HEK293 (cell line): Measurements from ENCODE around the gene IL17REL.

ENCODE experiments used
- FEZF1 ChIP-seq: fragments of 450-650 bp; formaldehyde crosslinking; IDR thresholded peaks from 2 replicates; pipeline ENCODE4 v1.5.1; 2016; ENCODE audit warnings: missing biosample characterization, missing genetic modification characterization
- HOXC10 ChIP-seq: sonication (generic); formaldehyde crosslinking; IDR thresholded peaks from 2 replicates; pipeline ENCODE4 v1.8.1; 2023; ENCODE audit warnings: mild to moderate bottlenecking, missing genetic modification reagents
- ZBTB20 ChIP-seq: fragments of 450-650 bp; formaldehyde crosslinking; IDR thresholded peaks from 2 replicates; pipeline ENCODE4 v1.5.1; 2016; ENCODE audit warnings: missing biosample characterization, missing genetic modification characterization
- ZEB2 ChIP-seq: fragments of 450-650 bp; formaldehyde crosslinking; IDR thresholded peaks from 2 replicates; pipeline ENCODE4 v1.5.1; 2016; ENCODE audit warnings: missing biosample characterization, missing genetic modification characterization
- ZFHX2 ChIP-seq: fragments of 450-650 bp; formaldehyde crosslinking; conservative IDR thresholded peaks from 2 replicates; pipeline ENCODE4 v1.5.1; 2016; ENCODE audit warnings: missing biosample characterization, missing genetic modification characterization
- ZFP41 ChIP-seq: fragments of 450-650 bp; formaldehyde crosslinking; IDR thresholded peaks from 2 replicates; pipeline ENCODE4 v1.5.1; 2016; ENCODE audit warnings: missing biosample characterization, missing genetic modification characterization, borderline replicate concordance
- ZNF10 ChIP-seq: fragments of 450-650 bp; formaldehyde crosslinking; IDR thresholded peaks from 2 replicates; pipeline ENCODE4 v1.5.1; 2017; ENCODE audit warnings: missing biosample characterization, missing genetic modification characterization
- ZNF138 ChIP-seq: fragments of 450-650 bp; formaldehyde crosslinking; IDR thresholded peaks from 2 replicates; pipeline ENCODE4 v1.5.1; 2016; ENCODE audit warnings: missing biosample characterization, missing genetic modification characterization, borderline replicate concordance
- ZNF140 ChIP-seq: fragments of 450-650 bp; formaldehyde crosslinking; IDR thresholded peaks from 2 replicates; pipeline ENCODE4 v1.5.1; 2016; ENCODE audit warnings: missing biosample characterization, missing genetic modification characterization
- ZNF155 ChIP-seq: fragments of 450-650 bp; formaldehyde crosslinking; IDR thresholded peaks from 2 replicates; pipeline ENCODE4 v1.5.1; 2016; ENCODE audit warnings: missing biosample characterization, missing genetic modification characterization
- ZNF174 ChIP-seq: fragments of 450-650 bp; formaldehyde crosslinking; IDR thresholded peaks from 2 replicates; pipeline ENCODE4 v1.5.0; 2017; ENCODE audit warnings: missing biosample characterization, mild to moderate bottlenecking, missing genetic modification characterization
- ZNF184 ChIP-seq: fragments of 450-650 bp; IDR thresholded peaks from 2 replicates; pipeline ENCODE4 v1.5.1; 2018; ENCODE audit warnings: missing biosample characterization, mild to moderate bottlenecking, missing genetic modification characterization
- ZNF214 ChIP-seq: fragments of 450-650 bp; formaldehyde crosslinking; IDR thresholded peaks from 2 replicates; pipeline ENCODE4 v1.5.1; 2017; ENCODE audit warnings: missing biosample characterization, mild to moderate bottlenecking, missing genetic modification characterization, borderline replicate concordance
- ZNF24 ChIP-seq: fragments of 450-650 bp; formaldehyde crosslinking; IDR thresholded peaks from 2 replicates; pipeline ENCODE4 v1.5.1; 2016; ENCODE audit warnings: missing biosample characterization, missing genetic modification characterization
- ZNF248 ChIP-seq: fragments of 450-650 bp; formaldehyde crosslinking; IDR thresholded peaks from 2 replicates; pipeline ENCODE4 v1.5.1; 2017; ENCODE audit warnings: missing biosample characterization, missing genetic modification characterization
- ZNF426 ChIP-seq: fragments of 450-650 bp; formaldehyde crosslinking; IDR thresholded peaks from 2 replicates; pipeline ENCODE4 v1.5.1; 2017; ENCODE audit warnings: missing biosample characterization, missing genetic modification characterization, mild to moderate bottlenecking, inconsistent platforms, moderate library complexity
- ZNF433 ChIP-seq: fragments of 450-650 bp; formaldehyde crosslinking; IDR thresholded peaks from 2 replicates; pipeline ENCODE4 v1.5.1; 2016; ENCODE audit warnings: missing biosample characterization, missing genetic modification characterization, low read depth
- ZNF473 ChIP-seq: fragments of 450-650 bp; formaldehyde crosslinking; IDR thresholded peaks from 2 replicates; pipeline ENCODE4 v1.5.1; 2017; ENCODE audit warnings: missing biosample characterization, missing genetic modification characterization
- ZNF510 ChIP-seq: fragments of 450-650 bp; formaldehyde crosslinking; IDR thresholded peaks from 2 replicates; pipeline ENCODE4 v1.5.1; 2018; ENCODE audit warnings: mild to moderate bottlenecking, missing genetic modification characterization, missing biosample characterization; ENCODE audit not compliant: insufficient replicate concordance
- ZNF521 ChIP-seq: fragments of 450-650 bp; formaldehyde crosslinking; IDR thresholded peaks from 2 replicates; pipeline ENCODE4 v1.5.1; 2017; ENCODE audit warnings: missing biosample characterization, mild to moderate bottlenecking, missing genetic modification characterization
- ZNF571 ChIP-seq: fragments of 450-650 bp; formaldehyde crosslinking; IDR thresholded peaks from 2 replicates; pipeline ENCODE4 v1.5.0; 2017; ENCODE audit warnings: missing biosample characterization, missing genetic modification characterization
- ZNF626 ChIP-seq: fragments of 450-650 bp; sonication (Bioruptor Pico); formaldehyde crosslinking; IDR thresholded peaks from 2 replicates; pipeline ENCODE4 v1.5.1; 2018; ENCODE audit warnings: missing biosample characterization, missing genetic modification characterization, inconsistent platforms
- ZNF658 ChIP-seq: fragments of 450-650 bp; formaldehyde crosslinking; IDR thresholded peaks from 2 replicates; pipeline ENCODE4; 2016; ENCODE audit warnings: missing biosample characterization, missing genetic modification characterization
- ZNF707 ChIP-seq: fragments of 450-650 bp; formaldehyde crosslinking; IDR thresholded peaks from 2 replicates; pipeline ENCODE4 v1.5.1; 2016; ENCODE audit warnings: missing biosample characterization, missing genetic modification characterization
- ZNF768 ChIP-seq: fragments of 450-650 bp; formaldehyde crosslinking; IDR thresholded peaks from 2 replicates; pipeline ENCODE4 v1.5.1; 2018; ENCODE audit warnings: missing biosample characterization, mild to moderate bottlenecking, missing genetic modification characterization
- ZSCAN16 ChIP-seq: fragments of 450-650 bp; formaldehyde crosslinking; IDR thresholded peaks from 2 replicates; pipeline ENCODE4 v1.5.1; 2016; ENCODE audit warnings: missing biosample characterization, missing genetic modification characterization
- TF ChIP-seq, protein P1 (sequence below): fragments of 450-650 bp; formaldehyde crosslinking; IDR thresholded peaks from 2 replicates; pipeline ENCODE4 v1.5.1; 2017; ENCODE audit warnings: missing biosample characterization, missing genetic modification characterization
- TF ChIP-seq, protein P2 (sequence below): fragments of 450-650 bp; formaldehyde crosslinking; IDR thresholded peaks from 2 replicates; pipeline ENCODE4 v1.5.1; 2016; ENCODE audit warnings: missing biosample characterization, missing genetic modification characterization
- TF ChIP-seq, protein P3 (sequence below): fragments of 450-650 bp; formaldehyde crosslinking; IDR thresholded peaks from 2 replicates; pipeline ENCODE4; 2016; ENCODE audit warnings: missing biosample characterization, missing genetic modification characterization
- TF ChIP-seq, protein P4 (sequence below): fragments of 450-650 bp; formaldehyde crosslinking; IDR thresholded peaks from 2 replicates; pipeline ENCODE4 v1.5.0; 2017; ENCODE audit warnings: missing biosample characterization, missing genetic modification characterization, borderline replicate concordance
- TF ChIP-seq, protein P5 (sequence below): fragments of 450-650 bp; formaldehyde crosslinking; IDR thresholded peaks from 2 replicates; pipeline ENCODE4 v1.5.1; 2016; ENCODE audit warnings: missing biosample characterization, missing genetic modification characterization
- TF ChIP-seq, protein P6 (sequence below): fragments of 450-650 bp; formaldehyde crosslinking; IDR thresholded peaks from 2 replicates; pipeline ENCODE4 v1.5.1; 2016; ENCODE audit warnings: missing biosample characterization, missing genetic modification characterization

Gene IL17REL

DNA sequence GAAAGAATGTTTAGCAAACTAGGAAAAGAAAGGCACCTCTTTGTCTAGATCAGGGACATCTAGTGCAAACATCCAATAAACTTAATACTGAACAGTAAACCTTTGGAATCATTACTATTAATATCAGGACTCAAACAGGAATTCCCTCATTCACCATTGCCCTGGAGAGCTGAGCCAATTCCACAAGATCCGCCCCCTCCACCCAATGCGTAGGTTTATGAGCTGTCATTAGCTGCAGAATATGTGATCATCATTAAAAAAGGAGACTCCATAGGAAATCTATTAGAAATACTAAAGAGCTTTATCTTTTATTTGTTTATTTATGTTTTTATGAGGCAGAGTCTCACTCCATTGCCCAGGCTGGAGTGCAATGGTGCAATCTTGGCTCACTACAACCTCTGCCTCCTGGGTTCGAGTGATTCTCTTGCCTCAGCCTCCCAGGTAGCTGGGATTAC, 5.5 kb downstream of the IL17REL start (continued):
- TF ChIP-seq, protein P1, sequence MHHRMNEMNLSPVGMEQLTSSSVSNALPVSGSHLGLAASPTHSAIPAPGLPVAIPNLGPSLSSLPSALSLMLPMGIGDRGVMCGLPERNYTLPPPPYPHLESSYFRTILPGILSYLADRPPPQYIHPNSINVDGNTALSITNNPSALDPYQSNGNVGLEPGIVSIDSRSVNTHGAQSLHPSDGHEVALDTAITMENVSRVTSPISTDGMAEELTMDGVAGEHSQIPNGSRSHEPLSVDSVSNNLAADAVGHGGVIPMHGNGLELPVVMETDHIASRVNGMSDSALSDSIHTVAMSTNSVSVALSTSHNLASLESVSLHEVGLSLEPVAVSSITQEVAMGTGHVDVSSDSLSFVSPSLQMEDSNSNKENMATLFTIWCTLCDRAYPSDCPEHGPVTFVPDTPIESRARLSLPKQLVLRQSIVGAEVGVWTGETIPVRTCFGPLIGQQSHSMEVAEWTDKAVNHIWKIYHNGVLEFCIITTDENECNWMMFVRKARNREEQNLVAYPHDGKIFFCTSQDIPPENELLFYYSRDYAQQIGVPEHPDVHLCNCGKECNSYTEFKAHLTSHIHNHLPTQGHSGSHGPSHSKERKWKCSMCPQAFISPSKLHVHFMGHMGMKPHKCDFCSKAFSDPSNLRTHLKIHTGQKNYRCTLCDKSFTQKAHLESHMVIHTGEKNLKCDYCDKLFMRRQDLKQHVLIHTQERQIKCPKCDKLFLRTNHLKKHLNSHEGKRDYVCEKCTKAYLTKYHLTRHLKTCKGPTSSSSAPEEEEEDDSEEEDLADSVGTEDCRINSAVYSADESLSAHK: peak; percentile 25; the same call in 1 of the 2 replicates
- TF ChIP-seq ZNF658 (tag by site-specific recombination) (no peak), ZNF510 (tag by site-specific recombination) (no peak), ZFHX2 (tag by site-specific recombination) (peak; percentile 63), ZNF140 (tag by site-specific recombination) (no peak), ZNF426 (no peak), ZNF138 (tag by site-specific recombination) (no peak), ZNF626 (tag by site-specific recombination) (no peak), ZNF521 (tag by site-specific recombination) (no peak), ZNF707 (tag by site-specific recombination) (no peak), ZNF10 (tag by site-specific recombination) (no peak), ZNF24 (tag by site-specific recombination) (no peak), ZFP41 (no peak), ZNF184 (no peak), FEZF1 (tag by site-specific recombination) (peak; percentile 71), ZNF768 (tag by site-specific recombination) (no peak), ZSCAN16 (tag by site-specific recombination) (no peak), ZNF155 (tag by site-specific recombination) (no peak), ZNF248 (tag by site-specific recombination) (no peak), ZBTB20 (tag by site-specific recombination) (no peak), ZNF214 (tag by site-specific recombination) (no peak), ZNF433 (tag by site-specific recombination) (no peak), ZNF174 (tag by site-specific recombination) (no peak), HOXC10 (no peak), ZNF571 (no peak), ZEB2 (0 out of 2 replicates have a peak, but pooled peaks have one; percentile 56), ZNF473 (tag by site-specific recombination) (no peak)
- TF ChIP-seq, protein P2, sequence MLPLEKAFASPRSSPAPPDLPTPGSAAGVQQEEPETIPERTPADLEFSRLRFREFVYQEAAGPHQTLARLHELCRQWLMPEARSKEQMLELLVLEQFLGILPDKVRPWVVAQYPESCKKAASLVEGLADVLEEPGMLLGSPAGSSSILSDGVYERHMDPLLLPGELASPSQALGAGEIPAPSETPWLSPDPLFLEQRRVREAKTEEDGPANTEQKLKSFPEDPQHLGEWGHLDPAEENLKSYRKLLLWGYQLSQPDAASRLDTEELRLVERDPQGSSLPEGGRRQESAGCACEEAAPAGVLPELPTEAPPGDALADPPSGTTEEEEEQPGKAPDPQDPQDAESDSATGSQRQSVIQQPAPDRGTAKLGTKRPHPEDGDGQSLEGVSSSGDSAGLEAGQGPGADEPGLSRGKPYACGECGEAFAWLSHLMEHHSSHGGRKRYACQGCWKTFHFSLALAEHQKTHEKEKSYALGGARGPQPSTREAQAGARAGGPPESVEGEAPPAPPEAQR (tag by site-specific recombination): no peak
- TF ChIP-seq, protein P3, sequence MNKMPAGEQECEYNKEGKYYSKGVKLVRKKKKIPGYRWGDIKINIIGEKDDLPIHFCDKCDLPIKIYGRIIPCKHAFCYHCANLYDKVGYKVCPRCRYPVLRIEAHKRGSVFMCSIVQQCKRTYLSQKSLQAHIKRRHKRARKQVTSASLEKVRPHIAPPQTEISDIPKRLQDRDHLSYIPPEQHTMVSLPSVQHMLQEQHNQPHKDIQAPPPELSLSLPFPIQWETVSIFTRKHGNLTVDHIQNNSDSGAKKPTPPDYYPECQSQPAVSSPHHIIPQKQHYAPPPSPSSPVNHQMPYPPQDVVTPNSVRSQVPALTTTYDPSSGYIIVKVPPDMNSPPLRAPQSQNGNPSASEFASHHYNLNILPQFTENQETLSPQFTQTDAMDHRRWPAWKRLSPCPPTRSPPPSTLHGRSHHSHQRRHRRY (tag by site-specific recombination): no peak
- TF ChIP-seq, protein P4, sequence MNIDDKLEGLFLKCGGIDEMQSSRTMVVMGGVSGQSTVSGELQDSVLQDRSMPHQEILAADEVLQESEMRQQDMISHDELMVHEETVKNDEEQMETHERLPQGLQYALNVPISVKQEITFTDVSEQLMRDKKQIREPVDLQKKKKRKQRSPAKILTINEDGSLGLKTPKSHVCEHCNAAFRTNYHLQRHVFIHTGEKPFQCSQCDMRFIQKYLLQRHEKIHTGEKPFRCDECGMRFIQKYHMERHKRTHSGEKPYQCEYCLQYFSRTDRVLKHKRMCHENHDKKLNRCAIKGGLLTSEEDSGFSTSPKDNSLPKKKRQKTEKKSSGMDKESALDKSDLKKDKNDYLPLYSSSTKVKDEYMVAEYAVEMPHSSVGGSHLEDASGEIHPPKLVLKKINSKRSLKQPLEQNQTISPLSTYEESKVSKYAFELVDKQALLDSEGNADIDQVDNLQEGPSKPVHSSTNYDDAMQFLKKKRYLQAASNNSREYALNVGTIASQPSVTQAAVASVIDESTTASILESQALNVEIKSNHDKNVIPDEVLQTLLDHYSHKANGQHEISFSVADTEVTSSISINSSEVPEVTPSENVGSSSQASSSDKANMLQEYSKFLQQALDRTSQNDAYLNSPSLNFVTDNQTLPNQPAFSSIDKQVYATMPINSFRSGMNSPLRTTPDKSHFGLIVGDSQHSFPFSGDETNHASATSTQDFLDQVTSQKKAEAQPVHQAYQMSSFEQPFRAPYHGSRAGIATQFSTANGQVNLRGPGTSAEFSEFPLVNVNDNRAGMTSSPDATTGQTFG: no peak
- TF ChIP-seq, protein P5, sequence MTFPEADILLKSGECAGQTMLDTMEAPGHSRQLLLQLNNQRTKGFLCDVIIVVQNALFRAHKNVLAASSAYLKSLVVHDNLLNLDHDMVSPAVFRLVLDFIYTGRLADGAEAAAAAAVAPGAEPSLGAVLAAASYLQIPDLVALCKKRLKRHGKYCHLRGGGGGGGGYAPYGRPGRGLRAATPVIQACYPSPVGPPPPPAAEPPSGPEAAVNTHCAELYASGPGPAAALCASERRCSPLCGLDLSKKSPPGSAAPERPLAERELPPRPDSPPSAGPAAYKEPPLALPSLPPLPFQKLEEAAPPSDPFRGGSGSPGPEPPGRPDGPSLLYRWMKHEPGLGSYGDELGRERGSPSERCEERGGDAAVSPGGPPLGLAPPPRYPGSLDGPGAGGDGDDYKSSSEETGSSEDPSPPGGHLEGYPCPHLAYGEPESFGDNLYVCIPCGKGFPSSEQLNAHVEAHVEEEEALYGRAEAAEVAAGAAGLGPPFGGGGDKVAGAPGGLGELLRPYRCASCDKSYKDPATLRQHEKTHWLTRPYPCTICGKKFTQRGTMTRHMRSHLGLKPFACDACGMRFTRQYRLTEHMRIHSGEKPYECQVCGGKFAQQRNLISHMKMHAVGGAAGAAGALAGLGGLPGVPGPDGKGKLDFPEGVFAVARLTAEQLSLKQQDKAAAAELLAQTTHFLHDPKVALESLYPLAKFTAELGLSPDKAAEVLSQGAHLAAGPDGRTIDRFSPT (tag by site-specific recombination): no peak
- TF ChIP-seq, protein P6, sequence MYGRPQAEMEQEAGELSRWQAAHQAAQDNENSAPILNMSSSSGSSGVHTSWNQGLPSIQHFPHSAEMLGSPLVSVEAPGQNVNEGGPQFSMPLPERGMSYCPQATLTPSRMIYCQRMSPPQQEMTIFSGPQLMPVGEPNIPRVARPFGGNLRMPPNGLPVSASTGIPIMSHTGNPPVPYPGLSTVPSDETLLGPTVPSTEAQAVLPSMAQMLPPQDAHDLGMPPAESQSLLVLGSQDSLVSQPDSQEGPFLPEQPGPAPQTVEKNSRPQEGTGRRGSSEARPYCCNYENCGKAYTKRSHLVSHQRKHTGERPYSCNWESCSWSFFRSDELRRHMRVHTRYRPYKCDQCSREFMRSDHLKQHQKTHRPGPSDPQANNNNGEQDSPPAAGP (tag by site-specific recombination): no peak
